Activated naive CD4-positive, alpha-beta T cell treated with anti-CD3 and anti-CD28 coated beads for 36 hours (primary cell): Measurements from ENCODE around the gene CDH13. TPM values are rescaled to one million over a fixed set of nuclear protein-coding genes. Genes with fewer than 3 reads are reported as not detected.

Experiments
- CTCF ChIA-PET: fragments of 350-600 bp; sonication (Branson Sonifier 250); formaldehyde crosslinking; loops from one replicate; lab custom pipeline; 2021; ENCODE audit warnings: antibody characterized with exemption; lab: Charles Lee
- DNase-seq: peaks from one replicate; pipeline ENCODE4 v3.0.0-alpha.2; 2020
- H3K27ac Mint-ChIP-seq: one replicate; pipeline ENCODE4 v1.8.0; 2021; ENCODE audit warnings: mild to moderate bottlenecking, mixed read lengths
- H3K27me3 Mint-ChIP-seq: one replicate; pipeline ENCODE4 v1.8.0; 2021; ENCODE audit warnings: low read depth, mixed read lengths
- H3K36me3 Mint-ChIP-seq: one replicate; pipeline ENCODE4 v1.8.0; 2021; ENCODE audit warnings: low read depth, mixed read lengths
- H3K4me1 Mint-ChIP-seq: one replicate; pipeline ENCODE4 v1.8.0; 2021; ENCODE audit warnings: low read depth, mixed read lengths
- H3K4me3 Mint-ChIP-seq: one replicate; pipeline ENCODE4 v1.8.0; 2021; ENCODE audit warnings: mild to moderate bottlenecking, moderate library complexity, mixed read lengths
- H3K9me3 Mint-ChIP-seq: one replicate; pipeline ENCODE4 v1.8.0; 2021; ENCODE audit warnings: mixed read lengths
- intact Hi-C: fragments of 100-400 bp; cut with micrococcal nuclease; formaldehyde crosslinking; loops from one replicate; pipeline ENCODE4 v1.15.1; 2023
- total RNA-seq, 2 experiments: library from RNA; stranded (reverse); gene quantifications; one replicate each; pipeline ENCODE4 v1.2.3, GENCODE V29; 2021

Gene CDH13
- total RNA-seq, 2 experiments from 2014 or later, result not detected

DNA sequence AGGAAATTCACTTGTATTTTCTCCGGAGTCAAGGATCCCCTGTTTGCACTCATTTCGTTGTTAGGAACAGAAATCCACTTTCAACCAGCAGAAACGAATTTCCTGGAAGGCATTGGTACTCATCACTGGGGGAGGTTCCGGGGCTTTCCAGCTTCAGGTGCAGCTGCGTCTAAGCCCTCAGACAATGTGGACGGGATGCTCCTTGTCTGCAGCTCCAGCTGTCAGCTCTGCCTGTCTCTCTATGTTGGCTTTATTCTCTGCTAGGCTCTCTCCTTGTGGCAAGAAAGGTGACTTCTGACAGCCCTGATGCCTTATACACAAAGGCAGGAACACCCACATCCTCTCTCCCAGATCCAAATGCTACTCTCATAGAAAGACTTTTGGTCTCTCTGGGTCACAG lies 997.1 kb downstream of the CDH13 start:
- Mint-ChIP-seq H3K27ac (no peak overlapping the region), H3K9me3 (no peaks in the 10 kb centered on the region)

GRCh38 chr16:83624429-83625120 lies 997.8 kb downstream of the CDH13 start:
- Mint-ChIP-seq H3K9me3 (no peaks in the 10 kb centered on the region), H3K27ac (no peak overlapping the region), H3K27me3 (no peaks in the 10 kb centered on the region)

More for the DNA sequence above, 997.1 kb downstream of the CDH13 start:
- H3K36me3 Mint-ChIP-seq, result no peaks in the 10 kb centered on the region
- intact Hi-C loops, result no loop called here
- H3K27me3 Mint-ChIP-seq, result no peaks in the 10 kb centered on the region
- H3K4me3 Mint-ChIP-seq, result no peak overlapping the region
- CTCF ChIA-PET, result no interaction called here
- no peaks in the 10 kb centered on the region for H3K4me1 Mint-ChIP-seq
- DNase-seq, result no peak

GRCh38 chr16:83626204-83626603 lies 999.4 kb downstream of the CDH13 start:
- no peak overlapping the region for H3K27ac Mint-ChIP-seq

More at GRCh38 chr16:83624429-83625120, 997.8 kb downstream of the CDH13 start:
- no peak for DNase-seq
- Mint-ChIP-seq H3K36me3 (no peaks in the 10 kb centered on the region), H3K4me1 (no peaks in the 10 kb centered on the region), H3K4me3 (no peak overlapping the region)
- intact Hi-C loops, result no loop called here
- CTCF ChIA-PET, result no interaction called here

GRCh38 chr16:83626676-83627075 lies 999.9 kb downstream of the CDH13 start:
- DNase-seq, result no peak
- no peaks in the 10 kb centered on the region for H3K36me3 Mint-ChIP-seq
- intact Hi-C loops, result no loop called here
- no peak overlapping the region for H3K4me3 Mint-ChIP-seq
- H3K4me1 Mint-ChIP-seq, result no peaks in the 10 kb centered on the region
- no peaks in the 10 kb centered on the region for H3K27me3 Mint-ChIP-seq
- CTCF ChIA-PET, result no interaction called here
- no peaks in the 10 kb centered on the region for H3K9me3 Mint-ChIP-seq
- no peak overlapping the region for H3K27ac Mint-ChIP-seq

More at GRCh38 chr16:83626204-83626603, 999.4 kb downstream of the CDH13 start:
- Mint-ChIP-seq H3K4me3 (no peak overlapping the region), H3K9me3 (no peaks in the 10 kb centered on the region), H3K27me3 (no peaks in the 10 kb centered on the region), H3K36me3 (no peaks in the 10 kb centered on the region), H3K4me1 (no peaks in the 10 kb centered on the region)
- CTCF ChIA-PET, result no interaction called here
- no peak for DNase-seq
- intact Hi-C loops, result no loop called here

DNA sequence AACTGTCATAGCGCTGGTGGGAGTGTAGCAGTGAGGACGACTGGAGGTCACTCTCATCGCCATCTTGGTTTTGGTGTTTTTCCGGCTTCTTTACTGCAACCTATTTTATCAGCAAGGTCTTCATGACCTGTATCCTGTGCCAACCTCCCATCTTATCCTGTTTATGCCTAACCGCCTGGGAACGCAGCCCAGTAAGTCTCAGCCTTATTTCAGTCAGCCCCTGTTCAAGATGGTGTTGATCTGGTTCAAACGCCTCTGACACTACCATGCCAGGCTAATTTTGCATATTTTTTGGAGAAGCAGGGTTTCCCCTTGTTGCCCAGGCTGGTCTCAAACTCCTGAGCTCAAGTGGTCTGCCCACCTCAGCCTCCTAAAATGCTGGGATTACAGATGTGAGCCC lies 1001.2 kb downstream of the CDH13 start:
- no peak for DNase-seq
- no peak overlapping the region for H3K4me3 Mint-ChIP-seq
- H3K27ac Mint-ChIP-seq, result no peak overlapping the region
- intact Hi-C loops, result no loop called here
- CTCF ChIA-PET, result interaction anchor here (0.6 kb wide), 1 partner anchor 1254 kb away, joined by 4 read pairs; no protein-coding TSS in a partner anchor
- no peaks in the 10 kb centered on the region for H3K27me3 Mint-ChIP-seq
- H3K4me1 Mint-ChIP-seq, result no peaks in the 10 kb centered on the region
- H3K36me3 Mint-ChIP-seq, result no peaks in the 10 kb centered on the region
- H3K9me3 Mint-ChIP-seq, result no peaks in the 10 kb centered on the region

GRCh38 chr16:83629426-83629825 lies 1002.7 kb downstream of the CDH13 start:
- Mint-ChIP-seq H3K27ac (no peak overlapping the region), H3K4me3 (no peak overlapping the region), H3K4me1 (no peaks in the 10 kb centered on the region), H3K9me3 (no peaks in the 10 kb centered on the region), H3K36me3 (no peaks in the 10 kb centered on the region), H3K27me3 (no peaks in the 10 kb centered on the region)
- CTCF ChIA-PET, result no interaction called here
- intact Hi-C loops, result no loop called here
- no peak for DNase-seq

DNA sequence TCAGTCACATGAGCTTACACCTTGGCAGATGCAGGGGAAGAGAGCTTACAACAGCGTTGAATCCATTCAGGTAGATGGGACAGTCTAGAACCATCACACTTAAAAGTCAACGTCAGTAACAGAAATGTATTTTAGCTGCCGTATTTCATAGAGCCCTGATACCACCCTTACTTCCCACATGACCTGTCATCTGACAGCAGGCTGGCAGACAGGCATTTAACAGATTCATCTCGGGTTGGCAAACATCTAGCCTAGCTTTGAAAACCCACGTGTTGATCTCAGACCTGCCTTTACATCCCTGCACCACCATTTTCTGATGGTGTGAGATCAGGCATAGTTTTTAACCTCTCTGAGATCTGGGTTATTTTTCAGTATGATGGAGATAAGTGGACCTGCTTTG lies 1003.1 kb downstream of the CDH13 start:
- Mint-ChIP-seq H3K4me1 (no peaks in the 10 kb centered on the region), H3K27ac (no peak overlapping the region), H3K4me3 (no peak overlapping the region), H3K27me3 (no peaks in the 10 kb centered on the region), H3K9me3 (no peaks in the 10 kb centered on the region), H3K36me3 (no peaks in the 10 kb centered on the region)
- no peak for DNase-seq
- intact Hi-C loops, result no loop called here
- CTCF ChIA-PET, result no interaction called here

- no peak overlapping the region for H3K27ac Mint-ChIP-seq
- H3K4me3 Mint-ChIP-seq, result no peak overlapping the region
- DNase-seq, result no peak
- CTCF ChIA-PET, result no interaction called here
- H3K4me1 Mint-ChIP-seq, result no peaks in the 10 kb centered on the region
- no peaks in the 10 kb centered on the region for H3K36me3 Mint-ChIP-seq
- intact Hi-C loops, result no loop called here
- no peaks in the 10 kb centered on the region for H3K27me3 Mint-ChIP-seq
- no peaks in the 10 kb centered on the region for H3K9me3 Mint-ChIP-seq
Observed at GRCh38 chr16:83630979-83631378, 1004.2 kb downstream of the CDH13 start.

- Mint-ChIP-seq H3K27me3 (peaks cover 4% of the 10 kb centered on the region), H3K9me3 (no peaks in the 10 kb centered on the region), H3K4me1 (no peaks in the 10 kb centered on the region), H3K4me3 (no peak overlapping the region), H3K36me3 (no peaks in the 10 kb centered on the region), H3K27ac (no peak overlapping the region)
- DNase-seq, result no peak
- CTCF ChIA-PET, result interaction anchor here (0.9 kb wide), 1 partner anchor 10 kb away, joined by 3 read pairs; no protein-coding TSS in a partner anchor
- intact Hi-C loops, result no loop called here
Observed at GRCh38 chr16:83633286-83633685, 1006.5 kb downstream of the CDH13 start.

GRCh38 chr16:83648347-83648746 lies 1021.6 kb downstream of the CDH13 start:
- no peaks in the 10 kb centered on the region for H3K36me3 Mint-ChIP-seq
- intact Hi-C loops, result no loop called here
- no peaks in the 10 kb centered on the region for H3K4me1 Mint-ChIP-seq
- H3K9me3 Mint-ChIP-seq, result peaks cover 1% of the 10 kb centered on the region
- no peak overlapping the region for H3K27ac Mint-ChIP-seq
- CTCF ChIA-PET, result no interaction called here
- no peak for DNase-seq
- peaks cover 2% of the 10 kb centered on the region for H3K27me3 Mint-ChIP-seq
- H3K4me3 Mint-ChIP-seq, result no peak overlapping the region

DNA sequence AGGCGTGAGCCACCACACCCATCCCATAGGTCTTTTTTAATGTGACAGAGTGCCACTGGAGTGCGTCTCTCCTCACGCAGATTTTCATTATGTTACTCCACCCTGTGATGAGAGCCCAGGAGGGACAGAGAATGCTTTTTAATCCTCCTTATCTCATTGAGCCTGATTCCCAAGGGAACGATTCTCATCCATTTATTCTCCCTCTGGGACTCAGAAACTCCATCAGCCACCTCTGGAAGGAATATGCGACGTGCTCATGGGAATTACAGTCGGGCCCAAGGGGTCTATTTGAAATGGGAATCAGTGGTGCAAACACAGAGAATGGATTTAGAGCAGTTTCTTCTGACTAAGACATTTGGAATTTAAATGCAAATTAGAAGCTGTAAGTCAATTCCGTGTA lies 1025.1 kb downstream of the CDH13 start:
- no peak for DNase-seq
- Mint-ChIP-seq H3K27me3 (no peaks in the 10 kb centered on the region), H3K36me3 (no peaks in the 10 kb centered on the region), H3K4me3 (no peak overlapping the region), H3K27ac (no peak overlapping the region), H3K9me3 (no peaks in the 10 kb centered on the region), H3K4me1 (no peaks in the 10 kb centered on the region)
- intact Hi-C loops, result no loop called here
- CTCF ChIA-PET, result no interaction called here

DNA sequence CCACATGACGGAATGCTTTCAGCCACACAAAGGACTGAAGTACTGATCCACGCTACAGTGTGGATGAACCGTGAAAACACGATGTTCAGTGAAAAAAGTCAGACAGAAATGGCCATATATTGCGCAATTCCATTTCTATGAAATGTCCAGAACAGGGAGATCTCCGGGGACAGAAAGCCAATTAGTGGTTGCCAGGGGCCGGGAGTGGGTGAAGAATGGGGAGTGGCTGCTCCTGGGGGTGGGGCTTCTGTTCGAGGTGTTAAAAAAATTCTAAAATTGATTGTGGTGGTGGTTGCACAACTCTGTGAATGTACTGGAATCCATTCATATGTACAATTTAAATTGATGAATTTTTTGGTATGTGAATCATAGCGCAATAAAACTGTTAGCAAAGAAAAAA lies 1026.2 kb downstream of the CDH13 start:
- CTCF ChIA-PET, result no interaction called here
- H3K27me3 Mint-ChIP-seq, result no peaks in the 10 kb centered on the region
- no peak for DNase-seq
- H3K4me1 Mint-ChIP-seq, result no peaks in the 10 kb centered on the region
- H3K4me3 Mint-ChIP-seq, result no peak overlapping the region
- H3K9me3 Mint-ChIP-seq, result no peaks in the 10 kb centered on the region
- no peak overlapping the region for H3K27ac Mint-ChIP-seq
- intact Hi-C loops, result no loop called here
- no peaks in the 10 kb centered on the region for H3K36me3 Mint-ChIP-seq

DNA sequence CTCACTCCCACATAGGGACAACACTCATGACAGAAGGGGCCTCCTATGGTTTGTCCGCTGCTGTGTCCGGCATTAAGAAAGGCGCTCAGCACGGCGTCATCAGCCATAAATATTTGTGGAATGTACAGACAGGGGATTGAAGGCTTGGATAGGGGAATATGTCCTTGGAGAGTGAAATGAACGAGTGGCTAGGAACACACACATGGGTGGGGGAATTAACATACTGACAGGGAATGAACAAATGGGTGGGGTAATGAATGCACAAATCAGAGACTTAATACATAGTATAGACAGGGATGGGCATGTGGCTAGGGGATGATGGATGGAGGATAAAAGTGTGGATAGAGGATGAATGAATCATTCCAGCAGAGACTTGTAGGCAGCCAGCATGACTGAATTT lies 1027.0 kb downstream of the CDH13 start:
- no peaks in the 10 kb centered on the region for H3K4me1 Mint-ChIP-seq
- H3K27me3 Mint-ChIP-seq, result no peaks in the 10 kb centered on the region

More for the DNA sequence above, 1027.0 kb downstream of the CDH13 start:
- no peak for DNase-seq
- H3K4me3 Mint-ChIP-seq, result no peak overlapping the region
- CTCF ChIA-PET, result no interaction called here
- intact Hi-C loops, result no loop called here
- H3K36me3 Mint-ChIP-seq, result no peaks in the 10 kb centered on the region
- no peak overlapping the region for H3K27ac Mint-ChIP-seq
- no peaks in the 10 kb centered on the region for H3K9me3 Mint-ChIP-seq
